ENCODE data around the gene IER2.

Gene IER2

DNA sequence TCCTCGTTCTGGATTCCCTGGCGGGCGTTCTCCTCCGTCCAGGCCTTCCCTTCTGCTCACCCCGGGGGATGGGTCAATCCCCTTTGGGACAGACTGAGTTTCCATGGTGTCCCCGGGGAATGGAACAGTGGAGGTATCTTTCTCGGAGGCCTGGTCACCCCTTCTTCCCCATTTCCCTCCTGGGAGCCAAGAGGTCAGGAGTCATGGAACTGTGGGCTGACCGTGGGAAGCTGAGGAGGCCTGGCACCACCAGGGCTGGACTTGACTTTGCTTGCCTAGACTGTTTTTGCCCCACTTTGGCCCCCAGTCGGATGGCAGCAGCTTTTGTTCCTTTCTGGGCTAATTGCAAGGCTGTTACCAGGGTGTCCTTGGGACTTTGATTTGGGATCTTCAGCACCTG is 30.2 kb upstream of the IER2 start:
- Histone ChIP-seq H3K4me1 (ENCODE audit: control insufficient read depth, insufficient read depth, low read length) (peaks cover 27% of the 10 kb centered on the region), H3K27me3 (ENCODE audit: control insufficient read depth, insufficient read depth, low read length, poor library complexity, severe bottlenecking) (no peaks in the 10 kb centered on the region), H3K4me3 (ENCODE audit: insufficient read depth, low read depth, low read length) (no peak overlapping the region), H3K9me3 (ENCODE audit: control insufficient read depth, low read length) (no peaks in the 10 kb centered on the region), H3K27ac (ENCODE audit: insufficient read depth, low read depth, low read length, poor library complexity, severe bottlenecking) (no peak overlapping the region), H3K36me3 (ENCODE audit: control insufficient read depth, insufficient read depth, low read length) (no peaks in the 10 kb centered on the region)
- 83% methylated on average over 9 of the region's 9 CpGs for WGBS, 2 experiments

DNA sequence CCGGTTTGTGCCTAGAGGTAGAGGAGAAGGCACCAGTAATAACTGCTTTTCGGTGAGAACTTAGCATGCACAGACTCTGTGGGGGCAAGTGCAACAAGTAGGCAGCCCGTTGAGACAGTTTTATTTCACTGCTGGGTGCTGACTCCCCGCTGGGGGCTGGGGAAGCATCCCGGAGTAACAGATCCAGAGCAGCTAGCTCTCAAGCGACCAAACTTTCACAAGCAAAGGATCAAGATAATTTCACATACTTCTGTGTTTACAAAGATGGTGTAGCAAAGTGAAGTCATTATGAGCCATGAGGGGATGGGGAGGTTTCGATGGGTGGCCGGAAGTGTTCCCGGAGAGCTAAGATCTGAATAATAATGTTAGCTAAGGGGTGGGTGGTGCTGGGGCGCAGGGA is 29.4 kb upstream of the IER2 start:
- peak overlapping the region; percentile 20 for H3K4me3 ChIP-seq (ENCODE audit: insufficient read depth, low read depth, low read length)
- H3K36me3 ChIP-seq (ENCODE audit: control insufficient read depth, insufficient read depth, low read length) = no peaks in the 10 kb centered on the region
- 57 to 60% methylated on average over 10 of the region's 10 CpGs for WGBS, 2 experiments
- no peak overlapping the region for H3K27ac ChIP-seq (ENCODE audit: insufficient read depth, low read depth, low read length, poor library complexity, severe bottlenecking)
- peaks cover 23% of the 10 kb centered on the region for H3K4me1 ChIP-seq (ENCODE audit: control insufficient read depth, insufficient read depth, low read length)
- no peaks in the 10 kb centered on the region for H3K9me3 ChIP-seq (ENCODE audit: control insufficient read depth, low read length)
- no peaks in the 10 kb centered on the region for H3K27me3 ChIP-seq (ENCODE audit: control insufficient read depth, insufficient read depth, low read length, poor library complexity, severe bottlenecking)

DNA sequence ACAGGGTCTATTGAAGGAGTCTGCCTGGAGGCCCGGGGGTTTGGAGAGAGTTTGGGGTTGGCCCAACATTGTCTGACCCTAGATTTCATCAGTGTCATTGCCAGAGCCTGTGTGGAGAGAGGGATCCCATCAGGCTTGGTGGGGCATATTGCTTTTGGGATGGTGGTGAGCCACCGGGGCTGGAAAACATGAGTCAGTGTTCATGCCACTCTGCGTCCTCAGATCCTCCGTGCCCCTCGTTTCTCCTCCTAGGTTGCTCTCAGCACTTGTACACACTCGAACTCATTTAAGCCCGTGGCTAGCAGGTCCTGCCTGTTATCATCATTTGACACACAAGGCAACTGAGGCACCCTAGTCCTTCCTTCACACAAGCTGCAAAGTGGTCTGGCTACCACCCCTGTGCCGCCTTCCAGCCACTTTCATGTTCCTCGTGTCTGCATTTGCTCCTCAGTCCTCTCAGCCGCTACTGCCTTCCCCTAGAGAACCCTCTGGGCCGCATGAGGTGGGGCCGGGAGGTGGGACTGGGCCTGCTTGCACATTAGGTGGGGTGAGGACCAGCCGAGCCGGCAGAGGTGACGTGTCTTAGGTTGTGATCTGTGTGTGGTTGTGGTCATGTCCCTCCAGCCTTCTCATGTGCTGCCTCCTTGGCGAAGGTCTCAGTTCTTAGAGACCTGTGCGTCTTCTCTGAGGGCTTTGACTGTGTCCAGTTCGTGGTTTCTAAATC is 28.5 kb upstream of the IER2 start:
- Histone ChIP-seq H3K27ac (ENCODE audit: insufficient read depth, low read depth, low read length, poor library complexity, severe bottlenecking) (no peak overlapping the region), H3K4me3 (ENCODE audit: insufficient read depth, low read depth, low read length) (no peak overlapping the region), H3K27me3 (ENCODE audit: control insufficient read depth, insufficient read depth, low read length, poor library complexity, severe bottlenecking) (no peaks in the 10 kb centered on the region), H3K9me3 (ENCODE audit: control insufficient read depth, low read length) (no peaks in the 10 kb centered on the region), H3K36me3 (ENCODE audit: control insufficient read depth, insufficient read depth, low read length) (no peaks in the 10 kb centered on the region), H3K4me1 (ENCODE audit: control insufficient read depth, insufficient read depth, low read length) (peaks cover 23% of the 10 kb centered on the region)
- WGBS, 2 experiments = 94% methylated on average over 18 of the region's 18 CpGs

GRCh38 chr19:13122275-13122878 is 27.8 kb upstream of the IER2 start:
- Histone ChIP-seq H3K27me3 (ENCODE audit: control insufficient read depth, insufficient read depth, low read length, poor library complexity, severe bottlenecking) (no peaks in the 10 kb centered on the region), H3K36me3 (ENCODE audit: control insufficient read depth, insufficient read depth, low read length) (no peaks in the 10 kb centered on the region), H3K27ac (ENCODE audit: insufficient read depth, low read depth, low read length, poor library complexity, severe bottlenecking) (no peak overlapping the region), H3K4me1 (ENCODE audit: control insufficient read depth, insufficient read depth, low read length) (peaks cover 23% of the 10 kb centered on the region), H3K9me3 (ENCODE audit: control insufficient read depth, low read length) (no peaks in the 10 kb centered on the region), H3K4me3 (ENCODE audit: insufficient read depth, low read depth, low read length) (no peak overlapping the region)
- WGBS, 2 experiments = 94 to 95% methylated on average over 13 of the region's 13 CpGs

DNA sequence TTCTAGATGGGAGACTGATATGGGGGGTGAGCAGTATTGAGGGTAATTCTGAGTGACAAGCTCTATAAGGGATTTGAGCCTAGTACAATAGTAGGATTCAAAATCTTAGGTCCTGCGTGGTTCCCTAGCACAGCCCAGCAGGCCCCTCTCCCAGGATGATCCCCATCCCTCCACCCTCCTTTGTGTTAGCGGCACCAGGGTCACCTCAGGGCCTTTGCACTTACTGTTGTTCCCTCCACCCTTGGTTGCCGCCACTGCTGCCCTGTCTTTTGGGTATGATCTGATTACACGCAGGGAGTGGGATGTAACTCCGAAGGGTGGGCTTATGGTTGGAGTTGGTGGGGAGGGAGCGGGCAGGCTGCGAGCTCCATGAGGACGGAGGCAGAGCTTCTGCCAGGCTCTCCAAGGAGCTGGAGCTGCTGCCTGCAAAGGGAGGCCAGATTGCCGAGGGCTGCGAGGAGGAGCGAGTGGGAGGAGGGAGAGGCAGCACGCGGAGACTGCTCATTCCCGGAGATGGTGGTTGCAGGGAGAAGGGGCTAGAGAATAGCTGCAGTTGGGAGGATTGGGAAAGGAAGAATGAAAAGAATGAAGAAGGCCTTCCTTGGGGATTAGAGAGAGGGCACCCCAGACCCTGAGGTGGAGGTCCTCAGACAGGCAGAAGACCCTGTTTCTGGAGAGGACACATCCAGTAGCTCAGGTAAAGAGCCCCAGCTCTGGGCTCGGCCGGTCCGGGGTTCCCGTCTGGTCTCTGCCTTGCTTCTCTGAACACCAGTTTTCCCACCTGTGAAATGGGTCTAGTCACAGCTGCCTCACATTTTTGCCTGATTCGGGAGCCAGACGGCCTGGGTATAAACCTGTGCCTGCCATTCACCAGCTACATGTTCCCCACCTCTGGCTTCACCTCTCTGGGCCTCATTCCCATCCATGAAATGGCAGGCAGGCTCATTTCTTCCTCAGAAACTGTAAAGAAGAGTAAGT is 26.9 kb upstream of the IER2 start:
- no peaks in the 10 kb centered on the region for H3K9me3 ChIP-seq (ENCODE audit: control insufficient read depth, low read length)
- peaks cover 23% of the 10 kb centered on the region for H3K4me1 ChIP-seq (ENCODE audit: control insufficient read depth, insufficient read depth, low read length)
- no peak overlapping the region for H3K27ac ChIP-seq (ENCODE audit: insufficient read depth, low read depth, low read length, poor library complexity, severe bottlenecking)
- H3K4me3 ChIP-seq (ENCODE audit: insufficient read depth, low read depth, low read length) = no peak overlapping the region
- 89 to 91% methylated on average over 20 of the region's 20 CpGs for WGBS, 2 experiments
- H3K27me3 ChIP-seq (ENCODE audit: control insufficient read depth, insufficient read depth, low read length, poor library complexity, severe bottlenecking) = no peaks in the 10 kb centered on the region
- H3K36me3 ChIP-seq (ENCODE audit: control insufficient read depth, insufficient read depth, low read length) = no peaks in the 10 kb centered on the region

DNA sequence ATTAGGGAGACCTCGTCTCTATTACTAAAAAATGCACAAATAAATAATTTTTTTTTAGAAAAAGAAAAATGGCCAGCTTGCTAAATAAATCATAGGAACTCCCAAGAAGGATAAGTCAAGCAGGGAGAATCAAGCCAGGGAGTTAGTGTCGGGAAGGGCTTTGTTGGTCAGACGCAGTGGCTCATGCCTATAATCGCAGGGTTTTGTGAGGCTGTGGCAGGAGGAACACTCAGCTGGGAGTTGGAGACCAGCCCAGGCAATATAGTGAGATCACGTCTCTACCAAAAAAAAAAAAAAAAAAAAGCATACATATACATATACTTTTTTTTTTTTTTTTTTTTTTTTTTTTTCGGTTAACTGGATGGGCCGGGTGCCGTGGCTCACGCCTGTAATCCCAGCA is 23.2 kb upstream of the IER2 start:
- H3K36me3 ChIP-seq (ENCODE audit: control insufficient read depth, insufficient read depth, low read length) = no peaks in the 10 kb centered on the region
- WGBS, 2 experiments = 87 to 95% methylated on average over 6 to 8 of the region's 9 CpGs

GRCh38 chr19:13127811-13128575 is 22.2 kb upstream of the IER2 start:
- Histone ChIP-seq H3K27ac (ENCODE audit: insufficient read depth, low read depth, low read length, poor library complexity, severe bottlenecking) (no peak overlapping the region), H3K36me3 (ENCODE audit: control insufficient read depth, insufficient read depth, low read length) (no peaks in the 10 kb centered on the region), H3K27me3 (ENCODE audit: control insufficient read depth, insufficient read depth, low read length, poor library complexity, severe bottlenecking) (no peaks in the 10 kb centered on the region), H3K9me3 (ENCODE audit: control insufficient read depth, low read length) (no peaks in the 10 kb centered on the region), H3K4me3 (ENCODE audit: insufficient read depth, low read depth, low read length) (no peak overlapping the region), H3K4me1 (ENCODE audit: control insufficient read depth, insufficient read depth, low read length) (no peaks in the 10 kb centered on the region)
- 93 to 97% methylated on average over 6 of the region's 6 CpGs for WGBS, 2 experiments

More for the DNA sequence above, 23.2 kb upstream of the IER2 start:
- no peaks in the 10 kb centered on the region for H3K4me1 ChIP-seq (ENCODE audit: control insufficient read depth, insufficient read depth, low read length)
- H3K27ac ChIP-seq (ENCODE audit: insufficient read depth, low read depth, low read length, poor library complexity, severe bottlenecking) = no peak overlapping the region
- H3K4me3 ChIP-seq (ENCODE audit: insufficient read depth, low read depth, low read length) = no peak overlapping the region
- H3K27me3 ChIP-seq (ENCODE audit: control insufficient read depth, insufficient read depth, low read length, poor library complexity, severe bottlenecking) = no peaks in the 10 kb centered on the region
- no peaks in the 10 kb centered on the region for H3K9me3 ChIP-seq (ENCODE audit: control insufficient read depth, low read length)

GRCh38 chr19:13128583-13128982 is 21.6 kb upstream of the IER2 start:
- Histone ChIP-seq H3K4me3 (ENCODE audit: insufficient read depth, low read depth, low read length) (no peak overlapping the region), H3K4me1 (ENCODE audit: control insufficient read depth, insufficient read depth, low read length) (no peaks in the 10 kb centered on the region), H3K27me3 (ENCODE audit: control insufficient read depth, insufficient read depth, low read length, poor library complexity, severe bottlenecking) (no peaks in the 10 kb centered on the region), H3K36me3 (ENCODE audit: control insufficient read depth, insufficient read depth, low read length) (no peaks in the 10 kb centered on the region), H3K9me3 (ENCODE audit: control insufficient read depth, low read length) (no peaks in the 10 kb centered on the region), H3K27ac (ENCODE audit: insufficient read depth, low read depth, low read length, poor library complexity, severe bottlenecking) (no peak overlapping the region)
- WGBS, 2 experiments = 81 to 94% methylated on average over 1 of the region's 1 CpG

DNA sequence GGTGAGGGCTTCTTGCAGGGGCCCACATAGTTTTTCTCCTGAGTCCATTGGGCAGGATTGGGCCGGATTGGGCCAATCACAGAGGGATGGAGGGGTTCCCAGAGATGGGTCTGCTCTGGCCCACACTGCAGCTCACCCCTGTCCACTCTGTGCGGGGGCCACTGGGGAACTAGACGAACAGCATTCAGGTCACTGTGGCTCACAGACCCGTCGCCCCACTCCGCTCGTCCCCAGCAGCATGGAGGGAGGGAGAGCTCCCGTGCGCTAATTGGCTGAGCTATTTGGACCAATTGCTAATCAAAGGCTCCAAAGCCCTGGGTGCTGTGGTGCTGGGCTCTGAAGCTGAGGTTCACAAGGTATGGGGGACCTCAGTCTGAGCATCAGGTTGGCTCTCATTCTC is 20.8 kb upstream of the IER2 start:
- H3K4me1 ChIP-seq (ENCODE audit: control insufficient read depth, insufficient read depth, low read length) = no peaks in the 10 kb centered on the region
- no peaks in the 10 kb centered on the region for H3K27me3 ChIP-seq (ENCODE audit: control insufficient read depth, insufficient read depth, low read length, poor library complexity, severe bottlenecking)
- H3K4me3 ChIP-seq (ENCODE audit: insufficient read depth, low read depth, low read length) = no peak overlapping the region
- WGBS, 2 experiments = 94 to 97% methylated on average over 9 of the region's 9 CpGs
- H3K27ac ChIP-seq (ENCODE audit: insufficient read depth, low read depth, low read length, poor library complexity, severe bottlenecking) = no peak overlapping the region
- no peaks in the 10 kb centered on the region for H3K9me3 ChIP-seq (ENCODE audit: control insufficient read depth, low read length)
- no peaks in the 10 kb centered on the region for H3K36me3 ChIP-seq (ENCODE audit: control insufficient read depth, insufficient read depth, low read length)

All from ectodermal cell (in vitro differentiated cells).